Measurements from ENCODE around the gene SYNPO. TPM values are rescaled to one million over a fixed set of nuclear protein-coding genes. Genes with fewer than 3 reads are reported as not detected.
A peak's percentile ranks its signal among the peaks of the same experiment; 100 is the strongest.

The SYNPO gene
- total RNA-seq, 1 donor from 2014 or later: 86.6 TPM

DNA sequence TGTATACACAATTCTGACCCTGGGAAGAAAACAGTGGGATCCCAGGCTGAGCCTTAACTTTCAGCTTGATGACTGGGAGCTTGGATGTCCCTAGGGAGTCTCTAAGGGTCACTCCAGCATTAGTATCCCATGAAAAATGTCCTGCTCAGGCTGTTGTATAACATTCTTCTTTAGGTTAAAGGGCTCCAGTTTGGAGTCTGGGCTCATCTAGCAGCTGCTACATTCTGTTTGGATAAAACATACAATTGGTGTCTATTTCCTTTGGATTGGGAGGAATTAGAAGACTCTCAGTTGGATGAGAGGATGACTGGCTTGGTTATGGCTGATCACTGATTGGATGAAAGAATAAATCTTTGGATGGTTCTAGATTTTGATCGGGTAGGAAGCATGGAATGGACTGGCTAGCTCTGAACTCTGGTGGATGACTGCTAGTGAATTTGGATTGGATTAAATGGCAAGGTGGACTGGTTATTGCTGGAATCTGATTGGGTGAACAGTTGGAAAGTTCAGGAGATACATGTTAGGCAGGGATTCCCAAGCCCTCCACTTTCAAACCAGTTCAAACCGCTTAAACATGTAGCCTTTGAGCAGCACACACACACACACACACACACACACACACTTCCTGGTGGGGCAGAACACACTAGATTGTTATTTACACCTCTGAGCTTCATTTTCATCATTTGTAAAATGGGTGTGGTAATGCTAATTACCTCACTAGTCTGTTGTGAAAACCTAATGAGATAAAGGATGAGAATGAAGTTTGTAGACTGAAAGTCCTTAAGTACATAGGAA, 13.5 kb downstream of the SYNPO start:
- no peaks in the 10 kb centered on the region for H3K27me3 Mint-ChIP-seq (ENCODE audit: low read depth)
- no peak for DNase-seq (ENCODE audit: low spot score in 2 of 2, unreplicated experiment in 2 of 2)
- H3K36me3 Mint-ChIP-seq: peaks cover 11% of the 10 kb centered on the region
- peak overlapping the region; percentile 27 for H3K27ac Mint-ChIP-seq
- TF ChIP-seq, protein P1, sequence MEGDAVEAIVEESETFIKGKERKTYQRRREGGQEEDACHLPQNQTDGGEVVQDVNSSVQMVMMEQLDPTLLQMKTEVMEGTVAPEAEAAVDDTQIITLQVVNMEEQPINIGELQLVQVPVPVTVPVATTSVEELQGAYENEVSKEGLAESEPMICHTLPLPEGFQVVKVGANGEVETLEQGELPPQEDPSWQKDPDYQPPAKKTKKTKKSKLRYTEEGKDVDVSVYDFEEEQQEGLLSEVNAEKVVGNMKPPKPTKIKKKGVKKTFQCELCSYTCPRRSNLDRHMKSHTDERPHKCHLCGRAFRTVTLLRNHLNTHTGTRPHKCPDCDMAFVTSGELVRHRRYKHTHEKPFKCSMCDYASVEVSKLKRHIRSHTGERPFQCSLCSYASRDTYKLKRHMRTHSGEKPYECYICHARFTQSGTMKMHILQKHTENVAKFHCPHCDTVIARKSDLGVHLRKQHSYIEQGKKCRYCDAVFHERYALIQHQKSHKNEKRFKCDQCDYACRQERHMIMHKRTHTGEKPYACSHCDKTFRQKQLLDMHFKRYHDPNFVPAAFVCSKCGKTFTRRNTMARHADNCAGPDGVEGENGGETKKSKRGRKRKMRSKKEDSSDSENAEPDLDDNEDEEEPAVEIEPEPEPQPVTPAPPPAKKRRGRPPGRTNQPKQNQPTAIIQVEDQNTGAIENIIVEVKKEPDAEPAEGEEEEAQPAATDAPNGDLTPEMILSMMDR (IDR thresholded peaks at IDR 0.05; ENCODE audit: unreplicated experiment): no peak
- no peak overlapping the region for H3K4me3 Mint-ChIP-seq
- H3K4me1 Mint-ChIP-seq: peaks cover 37% of the 10 kb centered on the region
- H3K9me3 Mint-ChIP-seq: no peaks in the 10 kb centered on the region

- Mint-ChIP-seq H3K27ac (no peak overlapping the region), H3K9me3 (no peaks in the 10 kb centered on the region), H3K4me1 (peaks cover 40% of the 10 kb centered on the region), H3K4me3 (no peak overlapping the region), H3K27me3 (ENCODE audit: low read depth) (no peaks in the 10 kb centered on the region), H3K36me3 (peaks cover 6% of the 10 kb centered on the region)
- DNase-seq (ENCODE audit: low spot score in 2 of 2, unreplicated experiment in 2 of 2): no peak
- TF ChIP-seq, protein P1 (IDR thresholded peaks at IDR 0.05; ENCODE audit: unreplicated experiment): no peak
These were observed 14.8 kb downstream of the SYNPO start for GRCh38 chr5:150655221-150655620.

DNA sequence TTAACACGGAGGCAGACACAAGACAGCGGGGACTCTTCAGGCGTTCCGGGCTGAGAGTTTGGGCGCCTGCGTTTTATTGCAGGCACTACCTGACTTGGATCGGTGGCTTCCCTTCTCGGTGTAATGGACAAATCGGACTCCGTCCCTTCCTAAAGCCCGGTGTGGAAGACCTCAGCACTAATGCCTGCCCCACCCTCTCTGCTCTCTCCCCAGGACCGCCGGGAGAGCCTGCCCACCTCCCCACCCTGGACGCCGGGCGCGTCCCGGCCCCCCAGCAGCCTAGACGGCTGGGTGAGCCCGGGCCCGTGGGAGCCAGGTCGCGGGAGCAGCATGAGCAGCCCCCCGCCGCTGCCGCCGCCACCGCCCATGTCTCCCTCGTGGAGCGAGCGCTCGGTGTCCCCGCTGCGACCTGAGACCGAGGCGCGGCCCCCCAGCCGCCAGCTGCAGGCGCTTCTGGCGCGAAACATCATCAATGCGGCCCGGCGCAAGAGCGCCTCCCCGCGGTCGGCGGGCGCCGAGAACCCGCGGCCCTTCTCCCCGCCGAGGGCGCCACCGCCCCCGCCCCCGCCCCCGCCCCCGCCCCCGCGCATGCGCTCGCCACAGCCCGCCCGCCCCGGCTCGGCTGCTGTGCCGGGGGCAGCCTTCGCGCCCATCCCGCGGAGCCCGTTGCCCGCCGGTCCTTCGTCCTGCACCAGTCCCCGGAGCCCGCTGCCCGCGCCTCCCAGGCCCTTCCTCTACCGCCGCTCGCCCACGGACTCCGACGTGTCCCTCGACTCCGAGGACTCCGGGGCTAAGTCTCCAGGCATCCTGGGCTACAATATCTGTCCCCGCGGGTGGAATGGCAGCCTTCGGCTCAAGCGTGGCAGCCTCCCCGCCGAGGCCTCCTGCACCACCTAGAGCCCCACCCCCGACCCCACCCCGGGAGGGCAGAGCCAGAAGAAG, 16.0 kb downstream of the SYNPO start:
- TF ChIP-seq, protein P1 (IDR thresholded peaks at IDR 0.05; ENCODE audit: unreplicated experiment): peak; percentile 73
- peak overlapping the region; percentile 59 for H3K4me3 Mint-ChIP-seq
- no peaks in the 10 kb centered on the region for H3K9me3 Mint-ChIP-seq
- DNase-seq (ENCODE audit: low spot score in 2 of 2, unreplicated experiment in 2 of 2): peak; percentile 69 to 88
- H3K27ac Mint-ChIP-seq: peak overlapping the region; percentile 75
- no peaks in the 10 kb centered on the region for H3K27me3 Mint-ChIP-seq (ENCODE audit: low read depth)
- H3K4me1 Mint-ChIP-seq: peaks cover 45% of the 10 kb centered on the region
- H3K36me3 Mint-ChIP-seq: peaks cover 4% of the 10 kb centered on the region

GRCh38 chr5:150658121-150658520, 17.7 kb downstream of the SYNPO start:
- DNase-seq (ENCODE audit: low spot score in 2 of 2, unreplicated experiment in 2 of 2): no peak
- Mint-ChIP-seq H3K36me3 (no peaks in the 10 kb centered on the region), H3K9me3 (no peaks in the 10 kb centered on the region), H3K4me3 (no peak overlapping the region), H3K27me3 (ENCODE audit: low read depth) (peaks cover 2% of the 10 kb centered on the region), H3K4me1 (peaks cover 31% of the 10 kb centered on the region), H3K27ac (peak overlapping the region; percentile 23)
- TF ChIP-seq, protein P1 (IDR thresholded peaks at IDR 0.05; ENCODE audit: unreplicated experiment): no peak

GRCh38 chr5:150658699-150659265, 18.3 kb downstream of the SYNPO start:
- peak overlapping the region; percentile 14 for H3K27ac Mint-ChIP-seq
- H3K4me3 Mint-ChIP-seq: no peak overlapping the region
- TF ChIP-seq, protein P1 (IDR thresholded peaks at IDR 0.05; ENCODE audit: unreplicated experiment): no peak
- H3K9me3 Mint-ChIP-seq: no peaks in the 10 kb centered on the region
- peaks cover 30% of the 10 kb centered on the region for H3K4me1 Mint-ChIP-seq
- H3K27me3 Mint-ChIP-seq (ENCODE audit: low read depth): peaks cover 2% of the 10 kb centered on the region
- DNase-seq (ENCODE audit: low spot score in 2 of 2, unreplicated experiment in 2 of 2): no peak
- H3K36me3 Mint-ChIP-seq: no peaks in the 10 kb centered on the region
